Measurements from ENCODE around the gene SYN1.
"Not testable (repeated sequence)": the region's sequence is repeated elsewhere in the genome, so short reads cannot be mapped to it uniquely, and the experiment has no call there.

SYN1 gene

DNA sequence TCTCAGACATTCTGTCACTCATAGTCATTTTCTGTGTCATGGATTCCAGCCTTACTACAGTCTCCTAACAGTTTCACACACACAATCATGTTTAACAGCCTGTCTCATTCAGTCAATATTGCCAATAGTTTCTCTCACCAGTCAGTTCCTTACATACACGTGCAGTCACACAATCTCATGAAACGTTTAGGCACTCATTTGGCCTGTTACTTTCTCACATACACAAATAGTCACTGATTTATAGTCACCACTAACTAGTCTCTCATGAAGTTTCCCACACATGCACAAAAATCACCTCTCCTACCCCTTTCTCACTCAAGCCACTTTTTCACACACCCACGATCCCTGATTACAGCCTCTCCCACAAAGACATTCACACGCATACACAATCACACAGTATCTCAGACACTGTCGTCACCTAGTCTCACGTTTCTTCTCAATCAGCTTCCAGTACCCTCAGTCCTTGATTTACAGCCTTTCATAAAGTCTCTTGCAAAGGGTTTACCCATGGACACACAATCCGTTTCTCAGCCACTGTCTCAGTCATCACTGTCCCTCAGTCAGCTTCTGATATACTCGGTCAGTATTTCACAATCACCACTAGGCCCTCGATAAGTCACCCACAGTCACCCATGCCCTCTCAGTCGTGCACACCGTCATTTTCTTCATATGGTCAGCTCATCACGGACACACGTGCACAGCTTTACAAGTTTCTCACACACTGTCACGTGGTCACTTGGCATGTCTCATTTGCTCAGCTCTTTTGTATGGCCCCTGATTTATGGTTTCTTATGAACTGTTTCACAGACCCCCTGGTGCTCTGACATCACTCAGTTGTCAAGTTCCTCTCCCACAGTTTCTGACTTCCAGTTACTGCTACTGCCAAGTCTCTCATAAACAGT lies 14.3 kb upstream of the SYN1 start:
- peak in 1 of 3 experiments; percentile 21 for DNase-seq

GRCh38 chrX:47632666-47633065 lies 13.0 kb upstream of the SYN1 start:
- DNase-seq, result no peak

- DNase-seq, result no peak
Observed at GRCh38 chrX:47631676-47632075, 12.0 kb upstream of the SYN1 start.

GRCh38 chrX:47629419-47630200 lies 10.0 kb upstream of the SYN1 start, which contains the start of gene CFP:
CFP (minus strand) TSS chrX:47629930; CDS start chrX:47629844, 86 bp downstream.
- DNase-seq, result no peak

DNA sequence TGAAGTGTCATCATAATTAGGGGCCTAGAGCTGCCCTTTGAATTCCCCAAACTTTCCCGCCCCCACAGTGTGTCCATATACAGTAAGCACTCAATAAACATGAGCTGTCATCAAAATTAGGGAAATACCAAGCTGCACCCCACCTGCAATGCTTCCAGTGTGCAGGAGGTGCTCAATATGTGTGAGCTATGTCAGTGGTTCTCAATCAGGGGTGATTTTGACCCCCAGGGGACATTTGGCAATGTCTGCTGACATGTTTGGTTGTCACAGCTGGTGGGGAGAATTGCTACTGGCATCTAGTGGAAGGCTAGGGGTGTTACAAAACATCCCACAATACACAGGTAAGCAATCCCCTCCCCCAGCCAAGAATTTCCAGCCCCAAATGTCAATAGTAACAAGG lies 9.3 kb upstream of the SYN1 start:
- DNase-seq, result peak in 1 of 3 experiments; percentile 10

DNA sequence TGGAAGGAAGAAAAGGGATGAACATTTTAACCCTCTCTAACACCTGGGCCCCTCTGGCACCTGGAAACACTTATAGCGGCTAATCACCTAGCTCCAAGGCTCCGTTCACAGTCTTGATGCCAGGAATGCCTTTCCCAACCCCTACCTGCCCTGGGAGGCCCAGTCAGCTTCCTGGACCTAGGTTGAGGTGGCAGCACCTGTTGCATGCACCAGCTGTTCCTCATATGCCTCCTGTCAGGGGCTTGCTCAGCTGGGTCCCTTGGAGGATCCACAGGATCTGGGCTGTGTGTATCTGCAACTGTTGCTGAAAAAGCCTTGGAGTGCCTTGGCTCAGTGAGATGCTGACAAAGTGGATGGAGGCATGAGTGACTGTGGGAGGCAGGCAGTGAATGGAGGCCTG lies 5.7 kb upstream of the SYN1 start:
- peak in 1 of 3 experiments; percentile 12 for DNase-seq

- DNase-seq, result peak; percentile 69 to 92 (median 78)
Observed at GRCh38 chrX:47623540-47624027, 3.9 kb upstream of the SYN1 start.

DNA sequence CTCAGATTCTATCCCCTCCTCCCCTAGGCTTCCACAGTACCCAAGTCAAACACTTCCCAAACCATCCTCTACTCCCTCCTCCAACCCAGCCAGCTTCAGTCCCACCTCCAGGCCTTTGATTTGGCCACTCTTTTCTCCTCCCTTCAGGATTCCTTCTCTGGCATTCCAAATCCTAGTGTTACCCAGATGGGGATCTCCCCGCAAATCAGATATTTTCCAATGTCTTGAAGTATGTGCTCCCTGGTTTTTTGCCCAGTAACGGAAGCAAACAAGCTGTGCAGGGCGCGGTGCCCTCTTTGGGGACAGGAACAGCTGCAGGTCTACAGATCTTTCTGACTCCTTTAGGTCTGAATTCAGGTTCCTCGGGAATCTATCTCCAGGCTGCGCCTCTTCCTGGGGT lies 2.2 kb upstream of the SYN1 start:
- no peak for DNase-seq

GRCh38 chrX:47620303-47620685 lies 637 bp upstream of the SYN1 start:
- no peak for DNase-seq

- DNase-seq, result peak in 2 of 3 experiments; percentile 38 to 57
Observed at GRCh38 chrX:47618923-47619485, 653 bp downstream of the SYN1 start.

GRCh38 chrX:47614618-47615017 lies 5.0 kb downstream of the SYN1 start:
- DNase-seq, result no peak

DNA sequence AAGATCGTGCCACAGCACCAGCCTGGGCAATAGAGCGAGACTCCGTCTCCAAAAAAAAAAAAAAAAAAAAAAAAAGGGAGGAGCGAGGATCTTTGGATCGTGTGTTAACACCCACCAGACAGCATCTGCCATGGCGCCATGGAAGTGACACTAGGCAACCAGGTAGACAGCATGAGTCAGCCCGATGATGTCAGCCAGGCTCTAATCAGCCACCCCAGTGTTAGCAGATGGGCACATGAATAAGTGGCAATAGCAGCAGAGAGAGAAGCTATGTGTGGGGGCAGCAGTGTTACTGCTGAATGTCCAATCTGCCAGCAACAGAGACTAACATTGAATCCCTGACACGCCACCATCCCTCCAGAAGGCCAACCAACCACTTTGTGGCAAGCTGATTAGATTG lies 6.6 kb downstream of the SYN1 start:
- DNase-seq, result no peak

DNA sequence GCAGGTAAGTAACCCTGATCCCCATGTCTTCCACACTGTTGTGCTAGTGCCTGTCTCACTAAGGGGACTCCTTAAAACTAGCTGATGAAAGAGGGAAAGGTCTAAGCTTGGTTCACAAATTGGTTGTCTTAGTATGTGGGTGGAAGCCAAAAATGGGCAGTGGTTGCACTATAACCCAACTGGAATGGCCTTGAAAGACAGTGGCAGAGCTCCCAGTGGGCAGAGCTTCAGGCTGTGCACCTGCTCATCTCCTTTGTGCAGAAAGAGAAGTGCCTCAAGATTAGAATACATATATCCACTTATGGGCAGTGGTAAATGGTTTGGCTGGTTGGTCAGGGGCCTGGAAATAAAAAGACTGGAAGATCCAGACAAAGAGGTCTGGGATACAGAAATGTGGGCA lies 7.2 kb downstream of the SYN1 start:
- no peak for DNase-seq

GRCh38 chrX:47611926-47612325 lies 7.7 kb downstream of the SYN1 start:
- DNase-seq, result no peak

- DNase-seq, result no peak
Observed at GRCh38 chrX:47611489-47611888, 8.2 kb downstream of the SYN1 start.

DNA sequence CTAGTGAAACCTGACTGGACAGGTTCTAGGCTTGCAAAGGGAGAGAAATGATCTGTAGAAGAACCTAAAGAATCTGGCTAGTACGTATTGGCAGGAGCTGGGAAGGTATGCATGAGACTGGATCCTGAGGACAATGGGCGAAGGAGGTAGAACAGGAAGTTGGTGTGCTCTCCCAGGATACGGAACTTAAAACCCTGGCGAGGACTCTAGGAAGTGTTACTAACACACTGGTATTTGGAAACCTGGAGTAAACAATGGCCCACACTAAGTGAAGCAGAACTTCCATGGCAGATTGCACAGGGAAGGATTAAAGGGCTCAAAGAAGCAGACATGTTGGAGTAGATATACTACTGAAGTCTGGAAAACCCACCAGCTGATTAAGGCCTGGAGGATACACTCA lies 9.1 kb downstream of the SYN1 start:
- no peak for DNase-seq

DNA sequence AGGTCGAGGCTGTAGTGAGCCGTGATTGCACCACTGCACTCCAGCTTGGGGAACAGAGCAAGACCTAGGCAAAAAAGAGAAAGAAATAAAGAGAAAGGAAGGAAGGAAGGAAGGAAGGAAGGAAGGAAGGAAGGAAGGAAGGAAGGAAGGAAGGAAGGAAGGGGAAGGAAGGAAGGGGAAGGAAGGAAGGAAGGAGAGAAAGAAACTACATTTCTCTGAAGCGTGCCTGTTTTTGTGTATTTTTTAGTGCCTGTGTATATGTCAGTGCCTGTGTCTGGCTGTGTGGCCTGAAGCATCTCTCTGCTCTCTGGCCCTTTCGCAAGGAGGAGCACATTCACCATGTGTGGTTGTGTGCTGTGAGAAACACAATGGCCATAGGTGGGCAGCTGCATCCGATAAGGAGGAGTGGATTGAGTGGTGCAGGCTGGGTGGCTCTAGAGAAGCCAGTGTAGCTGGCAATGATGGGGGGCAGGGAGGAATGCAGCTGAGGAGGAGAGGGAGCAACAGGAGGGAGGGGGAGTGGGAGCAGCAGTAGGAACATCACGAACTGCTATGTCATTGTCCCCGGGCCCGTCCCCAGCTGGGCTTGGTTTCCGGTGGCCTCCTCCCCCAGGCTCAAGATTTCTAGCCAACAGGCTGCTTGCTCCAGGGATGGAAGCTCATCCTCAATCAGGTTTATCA lies 11.4 kb downstream of the SYN1 start:
- DNase-seq, result no peak

- DNase-seq, result no peak
Observed at GRCh38 chrX:47607091-47607490, 12.6 kb downstream of the SYN1 start.

DNA sequence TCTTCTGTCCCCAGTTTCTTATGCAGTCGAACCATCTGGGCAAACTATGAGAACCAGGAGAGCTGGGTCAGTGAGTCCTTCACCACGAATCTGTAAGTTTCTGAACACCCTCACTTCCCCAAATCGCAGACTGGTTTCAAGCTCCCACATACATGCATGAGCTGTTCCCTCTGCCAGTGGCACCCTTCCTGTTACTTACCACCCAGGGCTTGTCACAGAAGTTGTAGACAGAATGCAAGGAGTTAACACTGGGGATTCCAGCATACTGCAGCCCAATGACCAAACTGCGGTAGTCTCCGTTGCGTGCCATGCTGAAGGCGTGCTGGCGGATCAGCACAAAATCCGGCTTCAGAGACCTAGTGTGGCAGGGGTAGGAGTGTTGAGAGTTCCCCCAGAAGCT lies 14.6 kb downstream of the SYN1 start:
- no peak for DNase-seq

DNA sequence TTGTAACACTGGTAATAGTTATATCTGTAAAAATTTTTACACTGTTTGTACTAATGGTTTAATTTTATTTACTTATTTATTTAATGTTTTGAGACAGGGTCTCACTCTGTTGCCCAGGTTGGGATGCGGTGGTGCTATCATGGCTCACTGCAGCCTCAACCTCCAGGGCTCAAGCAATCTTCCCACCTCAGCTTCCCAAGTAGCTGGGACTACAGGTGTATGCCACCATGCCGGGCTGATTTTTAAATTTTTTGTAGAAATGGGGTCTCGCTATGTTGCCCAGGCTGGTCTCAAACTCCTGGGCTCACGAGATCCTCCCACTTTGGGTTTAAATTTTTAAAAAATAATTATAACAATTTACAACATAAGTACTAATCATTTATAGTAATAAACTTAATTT lies 16.5 kb downstream of the SYN1 start:
- DNase-seq, result not testable (repeated sequence)

DNA sequence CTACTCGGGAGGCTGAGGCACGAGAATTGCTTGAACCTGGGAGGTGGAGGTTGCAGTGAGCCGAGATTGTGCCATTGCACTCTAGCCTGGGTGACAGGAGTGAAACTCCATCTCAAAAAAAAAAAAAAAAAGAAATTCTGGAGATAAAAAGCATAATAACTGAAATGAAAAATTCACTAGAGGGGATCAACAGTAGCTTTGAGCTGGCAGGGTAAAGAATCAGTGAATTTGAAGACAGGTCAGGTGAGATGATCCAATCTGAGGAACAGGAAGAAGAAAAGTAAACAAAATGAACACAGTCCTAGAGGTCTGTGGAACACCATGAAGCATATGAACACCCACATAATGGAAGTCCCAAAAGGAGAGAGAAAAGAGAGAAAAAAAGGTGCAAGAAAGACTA lies 22.4 kb downstream of the SYN1 start:
- DNase-seq, result no peak

DNA sequence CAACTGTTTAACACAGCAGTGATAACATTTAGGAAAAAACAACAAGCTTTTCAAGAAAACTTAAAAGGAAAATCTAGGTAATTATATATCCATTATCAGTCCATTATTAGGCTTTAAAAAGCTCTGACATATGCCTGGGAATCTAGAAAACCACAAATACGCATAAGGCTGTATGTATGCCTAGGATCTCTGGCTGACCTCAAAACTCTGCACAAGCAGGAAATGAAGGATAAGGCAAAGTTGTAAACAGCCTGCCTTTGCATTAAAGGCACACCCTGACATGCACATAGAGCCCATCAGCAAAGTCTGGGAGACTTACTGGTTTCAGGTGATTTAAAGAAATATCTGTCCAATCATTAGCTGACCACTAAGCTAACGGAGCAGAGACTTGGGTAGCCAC lies 23.4 kb downstream of the SYN1 start:
- DNase-seq, result no peak

DNA sequence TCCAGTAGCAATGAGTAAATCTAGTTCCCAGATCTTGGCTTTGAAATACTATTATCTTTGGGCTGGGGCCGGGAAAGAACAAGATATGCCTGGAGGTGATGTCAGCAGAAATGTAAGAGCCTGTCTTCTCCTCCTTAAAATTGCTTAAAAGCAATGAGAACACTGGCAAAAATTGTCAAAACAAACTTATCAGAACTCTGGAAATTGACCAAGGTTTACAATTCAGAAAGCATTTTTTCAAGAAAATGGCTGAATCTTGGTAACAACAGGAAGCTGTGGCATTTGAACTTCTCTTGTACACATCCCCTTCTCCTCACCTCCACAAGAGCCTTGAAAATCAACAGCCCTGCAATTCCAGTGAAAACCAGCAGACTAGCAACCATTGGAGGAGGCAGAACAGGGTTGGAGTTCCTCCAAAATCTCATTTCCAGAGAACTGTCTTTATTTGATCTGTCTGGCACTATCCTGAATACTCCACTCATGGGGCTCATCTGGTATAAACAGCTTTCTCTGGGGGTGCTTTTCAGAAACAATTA lies 23.9 kb downstream of the SYN1 start:
- DNase-seq, result no peak

Data from NCI-H1417 (cell line).